Activated CD8-positive, alpha-beta memory T cell treated with anti-CD3 and anti-CD28 coated beads, Interleukin-2, amount 10 ng/mL, durations not matched to agents 7 days and 5 days (primary cell): Measurements from ENCODE around the gene C9orf57. TPM values are rescaled to one million over a fixed set of nuclear protein-coding genes. Genes with fewer than 3 reads are reported as not detected.
"Not testable (repeated sequence)": the region's sequence is repeated elsewhere in the genome, so short reads cannot be mapped to it uniquely, and the experiment has no call there.

Experiments
- ATAC-seq: fragments of 150-1000 bp; cut with Tn5 transposase; one replicate; pipeline ENCODE4 v1.10.0; 2021; ENCODE audit warnings: moderate library complexity
- CTCF ChIA-PET: fragments of 350-600 bp; sonication (Branson Sonifier 250); formaldehyde crosslinking; loops from one replicate; lab custom pipeline; 2021; ENCODE audit warnings: antibody characterized with exemption; lab: Charles Lee
- DNase-seq: peaks from one replicate; pipeline ENCODE4 v3.0.0-alpha.2; 2020
- H3K27ac Mint-ChIP-seq: one replicate; pipeline ENCODE4 v1.8.0; 2021; ENCODE audit warnings: mild to moderate bottlenecking, mixed read lengths
- H3K27me3 Mint-ChIP-seq: one replicate; pipeline ENCODE4 v1.8.0; 2021; ENCODE audit warnings: mixed read lengths
- H3K36me3 Mint-ChIP-seq: one replicate; pipeline ENCODE4 v1.8.0; 2021; ENCODE audit warnings: mild to moderate bottlenecking, mixed read lengths
- H3K4me1 Mint-ChIP-seq: one replicate; pipeline ENCODE4 v1.8.0; 2021; ENCODE audit warnings: mixed read lengths
- H3K4me3 Mint-ChIP-seq: one replicate; pipeline ENCODE4 v1.8.0; 2021; ENCODE audit warnings: mild to moderate bottlenecking, moderate library complexity, mixed read lengths
- H3K9me3 Mint-ChIP-seq: one replicate; pipeline ENCODE4 v1.8.0; 2022; ENCODE audit warnings: low read depth, mixed read lengths
- total RNA-seq, 2 experiments: library from RNA; stranded (reverse); gene quantifications; one replicate each; pipeline ENCODE4 v1.2.3, GENCODE V29; 2021

C9orf57 gene
- total RNA-seq, result not detected

DNA sequence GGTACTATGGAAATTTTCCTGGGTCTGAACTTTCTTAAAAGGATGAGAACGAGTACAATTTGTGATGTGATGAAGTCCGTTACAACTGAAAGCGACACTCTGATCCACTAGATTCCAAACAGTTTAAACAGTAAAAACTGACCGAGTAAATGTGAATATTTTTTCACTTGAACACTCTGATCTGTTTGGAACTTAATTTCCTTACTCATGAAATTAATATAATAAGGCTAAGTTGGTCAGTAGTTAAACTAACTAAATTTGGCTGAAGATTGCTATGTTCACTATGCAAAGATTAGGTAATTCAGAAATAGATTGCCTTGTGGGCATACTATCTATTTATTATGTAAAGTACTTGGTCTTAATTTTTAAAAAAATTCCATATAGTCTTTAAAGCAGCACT is at the start of gene C9orf57:
C9orf57 (minus strand) TSS at position 101 of the 400 bp plus-strand sequence. CDS start 1,282 bp downstream, outside the sequence.
- Mint-ChIP-seq H3K27ac (no peak within 1 kb of the TSS), H3K4me3 (no peak within 1 kb of the TSS), H3K4me1 (no peaks in the 10 kb centered on the region), H3K27me3 (peaks cover 5% of the 10 kb centered on the region), H3K36me3 (no peaks in the 10 kb centered on the region), H3K9me3 (no peaks in the 10 kb centered on the region)
- ATAC-seq (no peak), DNase-seq (no peak)
- CTCF ChIA-PET, result no interaction called here

DNA sequence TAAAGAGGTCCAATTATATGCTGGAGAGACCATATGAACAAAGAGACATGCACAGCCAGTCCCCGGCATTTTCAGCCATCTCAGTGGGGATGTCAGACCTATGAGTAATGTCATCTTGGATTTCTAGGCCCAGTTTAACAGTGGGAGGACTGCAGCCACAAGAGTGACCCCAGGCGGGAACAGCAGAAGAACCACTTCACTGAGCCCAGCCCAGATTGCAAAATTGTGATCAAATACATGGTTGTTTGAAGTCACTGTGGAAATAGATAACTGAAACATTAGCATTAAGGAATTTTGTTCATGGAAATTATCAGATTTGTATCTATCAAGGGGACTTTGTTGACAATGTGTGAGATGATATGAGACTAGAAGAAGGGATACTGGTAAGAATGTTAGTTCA is 42.1 kb upstream of the C9orf57 start:
- H3K36me3 Mint-ChIP-seq, result no peaks in the 10 kb centered on the region
- no peaks in the 10 kb centered on the region for H3K9me3 Mint-ChIP-seq
- no peak overlapping the region for H3K27ac Mint-ChIP-seq
- DNase-seq, result no peak
- no peaks in the 10 kb centered on the region for H3K4me1 Mint-ChIP-seq
- no peak overlapping the region for H3K4me3 Mint-ChIP-seq
- H3K27me3 Mint-ChIP-seq, result no peaks in the 10 kb centered on the region
- CTCF ChIA-PET, result no interaction called here
- no peak for ATAC-seq

DNA sequence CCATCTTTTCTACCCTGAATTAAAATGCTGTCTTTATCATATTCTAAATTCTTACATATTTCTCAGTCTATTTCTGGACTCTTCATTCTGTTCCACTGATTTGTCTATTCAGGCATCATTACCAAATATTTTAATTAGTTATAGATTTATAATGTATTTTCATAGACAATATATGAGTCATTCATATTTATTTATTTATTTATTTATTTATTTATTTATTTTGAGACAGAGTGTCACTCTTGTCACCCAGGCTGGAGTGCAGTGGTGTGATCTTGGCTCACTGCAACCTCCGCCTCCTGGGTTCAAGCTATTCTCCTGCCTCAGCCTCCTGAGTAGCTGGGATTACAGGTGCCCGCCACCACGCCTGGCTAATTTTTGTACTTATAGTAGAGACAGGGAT is 35.1 kb upstream of the C9orf57 start:
- CTCF ChIA-PET, H3K4me3 Mint-ChIP-seq, H3K4me1 Mint-ChIP-seq, H3K27ac Mint-ChIP-seq, H3K36me3 Mint-ChIP-seq, DNase-seq, H3K27me3 Mint-ChIP-seq, H3K9me3 Mint-ChIP-seq, ATAC-seq: not testable (repeated sequence)

DNA sequence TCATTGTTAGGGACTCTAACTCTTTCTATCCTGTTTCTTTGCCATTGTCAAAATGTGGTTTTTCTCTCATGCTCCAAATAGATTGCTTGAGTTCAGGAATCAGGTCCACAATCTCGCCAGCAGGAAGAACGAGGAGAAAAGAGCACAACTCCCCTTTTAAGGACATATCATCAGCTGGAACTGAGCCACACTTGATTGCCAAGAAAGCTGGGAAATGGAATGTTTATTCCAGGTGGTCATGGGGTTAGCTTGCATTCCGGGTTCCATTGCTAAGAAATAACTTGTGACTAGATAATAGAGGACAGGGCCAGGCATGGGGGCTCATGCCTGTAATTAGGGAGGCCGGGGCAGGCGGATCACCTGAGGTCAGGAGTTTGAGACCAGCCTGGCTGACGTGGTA is 32.4 kb upstream of the C9orf57 start:
- CTCF ChIA-PET, result no interaction called here
- no peak for DNase-seq
- Mint-ChIP-seq H3K4me3 (no peak overlapping the region), H3K36me3 (no peaks in the 10 kb centered on the region), H3K27ac (no peak overlapping the region), H3K9me3 (no peaks in the 10 kb centered on the region), H3K4me1 (no peaks in the 10 kb centered on the region), H3K27me3 (no peaks in the 10 kb centered on the region)
- ATAC-seq, result no peak

DNA sequence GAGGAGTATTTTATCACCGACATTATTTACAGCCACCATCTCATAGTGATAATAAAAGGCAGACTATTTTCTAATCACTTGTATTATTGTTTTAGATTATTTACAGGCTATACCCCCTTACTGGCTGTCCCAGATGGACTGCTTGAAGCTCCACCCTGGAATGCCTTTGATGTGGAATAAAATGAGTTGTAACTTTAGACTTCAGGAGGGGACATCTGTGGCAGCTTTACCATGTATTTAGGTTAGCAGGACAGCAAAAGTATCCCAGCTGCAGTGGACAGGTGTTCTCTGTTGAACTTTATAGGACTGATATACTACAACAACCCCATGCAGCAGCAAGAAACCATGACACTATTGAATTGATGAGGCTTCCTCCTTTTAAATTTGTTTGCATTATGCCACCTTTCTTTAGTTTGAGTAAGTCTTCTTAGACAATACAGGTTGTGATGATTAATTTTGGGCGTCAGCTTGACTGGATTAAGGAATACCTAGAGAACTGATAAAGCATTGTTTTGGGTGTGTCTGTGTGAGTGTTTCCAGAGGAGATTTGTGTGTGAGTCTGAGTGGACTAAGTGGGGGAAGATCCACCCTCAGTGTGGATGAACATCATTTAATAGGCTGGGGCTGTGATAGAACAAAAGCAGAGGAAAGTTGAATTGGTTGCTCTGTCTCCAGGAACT is 29.2 kb upstream of the C9orf57 start:
- no peak overlapping the region for H3K27ac Mint-ChIP-seq
- no peaks in the 10 kb centered on the region for H3K27me3 Mint-ChIP-seq
- no peak overlapping the region for H3K4me3 Mint-ChIP-seq
- no peaks in the 10 kb centered on the region for H3K36me3 Mint-ChIP-seq
- no peak for ATAC-seq
- DNase-seq, result no peak
- H3K4me1 Mint-ChIP-seq, result no peaks in the 10 kb centered on the region
- CTCF ChIA-PET, result no interaction called here
- H3K9me3 Mint-ChIP-seq, result no peaks in the 10 kb centered on the region

DNA sequence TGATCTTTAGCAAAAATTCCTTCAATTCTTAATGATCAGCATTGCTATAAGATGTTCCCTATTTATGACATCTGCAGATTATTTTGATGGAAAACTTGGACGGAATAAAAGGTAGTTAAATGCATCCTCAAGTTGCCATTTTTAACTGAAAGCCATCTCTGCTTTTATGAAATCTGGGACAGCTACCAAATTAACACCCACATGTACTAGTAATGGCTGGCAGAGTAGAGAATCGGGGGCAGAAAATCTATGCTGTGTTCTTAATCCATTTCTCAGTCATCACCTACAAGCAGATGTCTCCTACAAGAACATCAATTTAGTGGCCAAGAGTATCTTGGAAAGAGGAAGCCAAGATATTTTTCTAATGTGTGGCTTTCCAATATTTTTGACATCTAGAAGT is 22.1 kb upstream of the C9orf57 start:
- Mint-ChIP-seq H3K27me3 (peaks cover 9% of the 10 kb centered on the region), H3K36me3 (no peaks in the 10 kb centered on the region), H3K9me3 (no peaks in the 10 kb centered on the region), H3K27ac (no peak overlapping the region), H3K4me1 (no peaks in the 10 kb centered on the region), H3K4me3 (no peak overlapping the region)
- DNase-seq (no peak), ATAC-seq (no peak)
- CTCF ChIA-PET, result no interaction called here

GRCh38 chr9:72074666-72075065 is 14.3 kb upstream of the C9orf57 start:
- DNase-seq, H3K36me3 Mint-ChIP-seq, H3K4me1 Mint-ChIP-seq, ATAC-seq, H3K4me3 Mint-ChIP-seq, H3K27me3 Mint-ChIP-seq, H3K27ac Mint-ChIP-seq, CTCF ChIA-PET, H3K9me3 Mint-ChIP-seq: not testable (repeated sequence)

- Mint-ChIP-seq H3K9me3 (no peaks in the 10 kb centered on the region), H3K4me1 (no peaks in the 10 kb centered on the region), H3K4me3 (no peak overlapping the region), H3K36me3 (no peaks in the 10 kb centered on the region), H3K27ac (no peak overlapping the region), H3K27me3 (peaks cover 5% of the 10 kb centered on the region)
- DNase-seq (no peak), ATAC-seq (no peak)
- CTCF ChIA-PET, result interaction anchor here (1.3 kb wide), 1 partner anchor 15 kb away, joined by 3 read pairs; no protein-coding TSS in a partner anchor
These were observed 4.7 kb upstream of the C9orf57 start for GRCh38 chr9:72065076-72065475.

DNA sequence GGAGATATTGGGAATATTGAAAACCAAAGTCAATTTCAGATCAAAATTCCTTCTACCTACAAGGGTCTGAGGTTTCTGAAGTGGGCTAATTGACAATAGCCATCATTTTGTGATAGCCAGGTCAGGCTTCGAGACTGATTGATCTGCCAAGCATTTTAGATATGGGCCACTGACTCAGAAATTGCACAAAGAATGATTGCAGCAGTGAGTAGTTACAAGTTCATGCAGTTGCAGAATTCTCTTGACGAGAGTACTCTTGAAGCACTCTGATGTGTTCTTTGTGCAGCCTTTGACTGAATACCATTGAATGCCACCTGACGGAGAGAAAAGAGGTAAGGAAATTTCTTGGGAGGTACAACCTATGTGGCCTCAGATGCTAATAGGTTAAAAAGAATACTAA is 8.3 kb downstream of the C9orf57 start:
- Mint-ChIP-seq H3K27me3 (peaks cover 6% of the 10 kb centered on the region), H3K27ac (no peak overlapping the region), H3K36me3 (no peaks in the 10 kb centered on the region), H3K4me3 (no peak overlapping the region), H3K9me3 (no peaks in the 10 kb centered on the region), H3K4me1 (no peaks in the 10 kb centered on the region)
- CTCF ChIA-PET, result no interaction called here
- ATAC-seq (no peak), DNase-seq (no peak)

DNA sequence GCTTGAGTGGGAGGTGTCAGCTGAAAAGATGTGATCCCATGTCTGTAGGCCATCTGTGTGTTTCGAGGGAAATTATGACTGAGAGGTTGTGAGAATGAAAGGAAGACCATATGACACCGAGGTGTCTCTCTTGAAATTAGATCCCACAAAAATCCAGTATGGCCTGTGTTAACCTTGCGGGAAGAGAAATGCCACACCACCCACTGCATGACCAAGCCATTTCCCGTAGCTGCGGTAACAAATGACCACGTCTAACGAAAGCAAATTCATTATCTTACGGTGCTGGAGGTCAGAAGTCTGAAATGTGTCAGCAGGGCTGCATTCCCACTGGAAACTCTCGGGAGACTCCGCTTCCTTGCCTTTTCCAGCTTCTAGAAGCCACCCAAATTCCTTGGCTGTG is 11.6 kb downstream of the C9orf57 start:
- ATAC-seq (no peak), DNase-seq (no peak)

DNA sequence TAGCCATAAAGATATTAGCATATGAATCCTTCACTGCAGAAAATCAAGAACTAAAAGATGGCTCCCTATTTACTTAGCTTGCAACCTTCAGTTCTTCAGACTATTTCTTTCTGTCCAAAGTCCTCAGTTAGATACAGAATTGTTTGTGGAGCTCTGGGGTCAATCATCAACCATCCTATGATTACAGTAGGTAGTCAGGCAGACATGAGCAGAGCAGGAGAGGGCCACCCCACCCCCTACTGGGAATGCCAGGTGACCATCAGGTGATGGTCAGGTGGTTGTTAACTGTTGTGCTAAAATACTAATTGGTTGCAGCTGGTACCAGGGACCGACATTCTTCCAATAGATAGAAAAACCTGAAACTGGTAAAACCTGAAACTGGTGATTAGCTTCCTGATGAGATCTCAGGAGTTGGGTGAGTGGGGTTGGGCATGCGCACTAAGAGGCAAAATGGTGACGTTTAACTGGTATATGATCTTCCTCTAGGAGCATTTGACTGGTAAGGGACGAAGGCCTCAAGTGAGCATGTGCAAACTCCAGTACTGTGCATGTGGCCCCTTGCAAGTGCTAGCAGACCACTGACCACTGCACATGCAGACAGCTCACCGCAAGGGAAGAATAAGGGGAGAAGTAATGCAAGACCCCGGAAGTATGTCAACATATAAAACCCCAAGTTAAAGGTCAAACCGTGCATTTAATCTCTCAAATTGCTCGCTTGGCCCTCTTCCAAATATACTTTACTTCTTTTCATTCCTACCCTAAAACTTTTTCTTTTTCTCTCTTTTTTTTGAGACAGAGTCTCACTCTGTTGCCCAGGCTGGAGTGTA is 13.6 kb downstream of the C9orf57 start:
- Mint-ChIP-seq H3K4me1 (no peaks in the 10 kb centered on the region), H3K4me3 (no peak overlapping the region), H3K27ac (no peak overlapping the region), H3K9me3 (no peaks in the 10 kb centered on the region), H3K36me3 (no peaks in the 10 kb centered on the region), H3K27me3 (peaks cover 15% of the 10 kb centered on the region)
- no peak for DNase-seq
- no peak for ATAC-seq
- CTCF ChIA-PET, result interaction anchor here (2.1 kb wide), 1 partner anchor 8 kb away, joined by 10 read pairs; no protein-coding TSS in a partner anchor

More for the DNA sequence above, 11.6 kb downstream of the C9orf57 start:
- peaks cover 6% of the 10 kb centered on the region for H3K27me3 Mint-ChIP-seq
- no peaks in the 10 kb centered on the region for H3K4me1 Mint-ChIP-seq
- H3K4me3 Mint-ChIP-seq, result no peak overlapping the region
- CTCF ChIA-PET, result interaction anchor here (2.1 kb wide), 1 partner anchor 10 kb away, joined by 10 read pairs; no protein-coding TSS in a partner anchor
- no peaks in the 10 kb centered on the region for H3K36me3 Mint-ChIP-seq
- H3K27ac Mint-ChIP-seq, result no peak overlapping the region
- H3K9me3 Mint-ChIP-seq, result no peaks in the 10 kb centered on the region

- Mint-ChIP-seq H3K9me3 (no peaks in the 10 kb centered on the region), H3K36me3 (no peaks in the 10 kb centered on the region), H3K27ac (no peak overlapping the region), H3K27me3 (peaks cover 20% of the 10 kb centered on the region), H3K4me1 (peaks cover 2% of the 10 kb centered on the region), H3K4me3 (no peak overlapping the region)
- CTCF ChIA-PET, result no interaction called here
- DNase-seq (no peak), ATAC-seq (no peak)
These were observed 16.3 kb downstream of the C9orf57 start for GRCh38 chr9:72044095-72044494.

DNA sequence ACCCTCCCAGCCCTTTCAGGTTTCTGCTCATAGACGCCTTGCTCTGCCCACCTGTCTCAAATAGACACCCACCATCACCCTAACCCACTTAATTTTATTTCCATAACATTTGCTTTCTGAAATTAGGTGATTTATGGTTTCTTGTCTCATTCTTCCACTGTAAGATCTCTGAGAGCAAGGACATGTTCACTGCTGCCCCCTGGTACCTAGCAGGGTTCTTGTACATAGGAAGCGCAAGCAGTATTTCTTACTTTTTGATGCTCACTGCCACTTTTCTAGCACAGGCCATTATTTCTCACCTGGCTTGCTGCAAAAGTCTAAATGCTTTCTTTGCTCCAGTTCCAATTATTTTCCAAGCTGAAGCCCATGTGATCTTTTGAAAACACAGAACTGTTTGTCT is 16.8 kb downstream of the C9orf57 start:
- peaks cover 20% of the 10 kb centered on the region for H3K27me3 Mint-ChIP-seq
- CTCF ChIA-PET, result no interaction called here
- H3K9me3 Mint-ChIP-seq, result no peaks in the 10 kb centered on the region
- H3K4me1 Mint-ChIP-seq, result peaks cover 4% of the 10 kb centered on the region
- no peak for ATAC-seq
- no peak overlapping the region for H3K4me3 Mint-ChIP-seq
- DNase-seq, result no peak
- no peaks in the 10 kb centered on the region for H3K36me3 Mint-ChIP-seq
- H3K27ac Mint-ChIP-seq, result no peak overlapping the region

GRCh38 chr9:72042928-72043327 is 17.5 kb downstream of the C9orf57 start:
- DNase-seq (no peak), ATAC-seq (no peak)
- no peak overlapping the region for H3K27ac Mint-ChIP-seq
- no peaks in the 10 kb centered on the region for H3K36me3 Mint-ChIP-seq
- H3K4me1 Mint-ChIP-seq, result peaks cover 4% of the 10 kb centered on the region
- peaks cover 20% of the 10 kb centered on the region for H3K27me3 Mint-ChIP-seq
- CTCF ChIA-PET, result no interaction called here
- H3K4me3 Mint-ChIP-seq, result no peak overlapping the region
- no peaks in the 10 kb centered on the region for H3K9me3 Mint-ChIP-seq
